Activated CD4-positive, alpha-beta T cell treated with anti-CD3 and anti-CD28 coated beads, Interleukin-10, Interleukin-2, amounts not matched to agents 100 ng/mL and 50 ng/mL, durations not matched to agents 16 hours and 8 hours (primary cell): ENCODE measurements around the gene TRAPPC3.
"Not testable (repeated sequence)": the region's sequence is repeated elsewhere in the genome, so short reads cannot be mapped to it uniquely, and the experiment has no call there.

Experiments
- DNase-seq: peaks from one replicate; pipeline ENCODE4 v3.0.0-alpha.2; 2020

TRAPPC3 gene

GRCh38 chr1:36166136-36166535 lies 16.9 kb upstream of the TRAPPC3 start:
- no peak for DNase-seq

GRCh38 chr1:36165145-36165544 lies 15.9 kb upstream of the TRAPPC3 start:
- DNase-seq, result no peak

- no peak for DNase-seq
Measured at GRCh38 chr1:36164361-36164760, 15.1 kb upstream of the TRAPPC3 start.

- DNase-seq, result no peak
Measured at GRCh38 chr1:36163426-36163825, 14.1 kb upstream of the TRAPPC3 start.

- DNase-seq, result no peak
Measured at GRCh38 chr1:36162680-36163239, 13.5 kb upstream of the TRAPPC3 start.

GRCh38 chr1:36161641-36162531 lies 12.6 kb upstream of the TRAPPC3 start:
- peak; percentile 46 for DNase-seq

GRCh38 chr1:36160949-36161485 lies 11.7 kb upstream of the TRAPPC3 start:
- peak; percentile 85 for DNase-seq

GRCh38 chr1:36160388-36160948 lies 11.2 kb upstream of the TRAPPC3 start:
- no peak for DNase-seq

GRCh38 chr1:36159614-36160387 lies 10.5 kb upstream of the TRAPPC3 start:
- no peak for DNase-seq

- DNase-seq, result not testable (repeated sequence)
Measured at GRCh38 chr1:36158827-36159252, 9.6 kb upstream of the TRAPPC3 start.

- DNase-seq, result no peak
Measured at GRCh38 chr1:36157973-36158826, 8.9 kb upstream of the TRAPPC3 start.

- DNase-seq, result no peak
Measured at GRCh38 chr1:36157115-36157903, 8.0 kb upstream of the TRAPPC3 start.

- peak; percentile 76 for DNase-seq
Measured at GRCh38 chr1:36156329-36157114, 7.2 kb upstream of the TRAPPC3 start.

- peak; percentile 86 for DNase-seq
Measured at GRCh38 chr1:36155408-36156328, 6.4 kb upstream of the TRAPPC3 start, which contains the start of gene MAP7D1. MAP7D1 (plus strand) TSS chr1:36156160; CDS start chr1:36156418, 258 bp downstream.

GRCh38 chr1:36154765-36155407 lies 5.6 kb upstream of the TRAPPC3 start:
- no peak for DNase-seq

GRCh38 chr1:36154335-36154734 lies 5.0 kb upstream of the TRAPPC3 start:
- no peak for DNase-seq

- DNase-seq, result no peak
Measured at GRCh38 chr1:36153476-36153875, 4.2 kb upstream of the TRAPPC3 start.

- peak; percentile 58 for DNase-seq
Measured at GRCh38 chr1:36151845-36152203, 2.5 kb upstream of the TRAPPC3 start.
